Measurements from ENCODE around the gene GBF1.

The GBF1 gene

GRCh38 chr10:102354451-102354850 lies 109.1 kb downstream of the GBF1 start:
- DNase-seq (ENCODE audit: low read depth): no peak

DNA sequence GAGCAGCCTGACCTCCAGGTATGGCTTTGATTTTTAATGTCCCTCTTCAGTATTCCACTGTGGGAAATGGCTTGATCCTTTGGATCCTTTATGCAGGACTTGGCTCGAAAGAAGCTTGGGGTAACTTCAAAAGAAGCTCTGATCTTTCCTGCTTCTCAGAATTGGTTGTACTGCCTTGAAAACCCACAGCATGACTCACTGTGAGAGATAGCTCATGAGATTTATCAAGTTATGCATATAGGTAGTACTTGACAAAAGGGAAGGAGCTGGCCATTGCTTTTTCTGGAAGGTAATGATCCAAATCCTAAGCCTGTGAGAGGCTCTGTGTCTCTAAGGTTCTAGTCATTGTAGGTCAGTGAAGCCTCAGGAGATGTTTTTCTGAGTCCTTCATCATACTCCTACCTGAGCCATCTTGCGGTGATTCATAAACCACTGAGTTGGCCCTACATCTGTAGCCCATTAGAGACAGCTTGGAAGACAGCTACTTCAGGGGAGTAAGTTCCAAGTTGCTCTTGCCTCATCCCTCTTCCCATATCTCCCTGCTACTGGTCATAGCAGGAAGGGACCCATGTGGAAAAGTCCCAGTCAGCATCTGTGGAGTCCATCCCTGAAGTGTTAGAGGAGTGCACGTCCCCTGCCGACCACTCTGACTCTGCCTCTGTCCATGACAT lies 113.5 kb downstream of the GBF1 start:
- no peak for DNase-seq (ENCODE audit: low read depth)

DNA sequence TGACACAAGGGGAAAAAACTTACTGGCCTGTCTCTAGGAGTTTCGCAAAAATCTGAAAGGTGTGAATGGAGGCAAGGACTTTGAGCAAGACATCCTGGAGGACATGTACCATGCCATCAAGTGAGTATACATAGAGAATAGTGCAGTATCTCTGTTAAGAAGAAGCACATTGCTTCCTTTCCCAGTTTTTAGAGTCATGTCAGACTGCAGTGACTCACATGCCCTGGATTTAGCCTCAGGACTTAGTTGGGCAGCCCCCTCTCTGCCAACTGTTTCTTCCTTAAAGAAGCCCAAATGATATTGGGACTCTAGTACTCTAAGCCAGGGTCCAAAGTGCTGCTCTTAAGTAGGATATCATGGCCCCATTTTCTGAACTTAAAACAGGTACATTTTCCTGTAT lies 122.1 kb downstream of the GBF1 start:
- no peak for DNase-seq (ENCODE audit: low read depth)

DNA sequence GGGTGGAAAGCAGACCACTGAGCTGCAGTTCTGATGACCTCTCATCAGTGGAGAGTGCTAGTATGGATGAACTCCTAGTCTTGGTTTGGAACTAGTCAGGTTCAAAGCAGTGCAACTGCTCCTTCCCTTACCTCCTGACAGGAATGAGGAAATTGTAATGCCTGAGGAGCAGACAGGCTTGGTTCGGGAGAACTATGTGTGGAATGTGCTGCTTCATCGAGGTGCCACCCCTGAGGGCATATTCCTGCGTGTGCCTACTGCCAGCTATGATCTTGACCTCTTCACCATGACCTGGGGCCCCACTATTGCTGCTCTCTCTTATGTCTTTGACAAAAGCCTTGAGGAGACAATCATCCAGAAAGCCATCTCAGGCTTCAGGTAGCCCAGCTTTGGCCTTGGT lies 122.7 kb downstream of the GBF1 start:
- DNase-seq (ENCODE audit: low read depth): no peak

DNA sequence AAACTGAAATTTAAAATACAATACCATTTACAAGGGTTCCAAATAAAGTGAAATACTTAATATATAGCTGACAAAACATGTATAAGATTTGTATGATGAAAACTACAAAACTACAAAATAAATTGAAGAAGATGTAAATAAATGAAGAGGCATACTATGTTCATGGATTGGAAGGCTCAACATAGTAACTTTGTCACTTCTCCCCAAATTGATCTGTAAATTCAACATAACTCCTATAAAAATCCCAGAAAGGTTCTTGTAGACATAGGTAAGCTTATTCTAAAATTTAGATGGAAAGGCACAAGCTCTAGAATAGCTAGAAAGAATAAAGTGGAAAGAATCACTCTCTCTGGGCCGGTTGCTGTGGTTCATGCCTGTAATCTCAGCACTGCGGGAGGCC lies 126.0 kb downstream of the GBF1 start:
- DNase-seq (ENCODE audit: low read depth): no peak

DNA sequence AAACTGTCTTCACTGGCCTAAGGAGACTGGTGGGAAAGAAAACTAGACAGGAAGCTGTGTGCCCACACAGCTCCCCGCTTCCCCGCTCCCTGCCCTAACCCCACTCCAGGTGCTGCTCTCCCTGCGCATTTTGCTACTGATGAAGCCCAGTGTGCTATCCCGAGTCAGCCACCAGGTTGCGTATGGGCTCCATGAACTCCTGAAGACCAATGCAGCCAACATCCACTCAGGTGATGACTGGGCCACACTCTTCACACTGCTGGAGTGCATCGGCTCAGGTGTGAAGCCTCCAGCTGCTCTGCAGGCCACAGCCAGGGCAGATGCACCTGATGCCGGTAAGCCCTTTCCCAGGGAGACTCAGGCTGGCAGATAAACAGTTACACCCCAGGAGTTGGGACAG lies 129.9 kb downstream of the GBF1 start:
- no peak for DNase-seq (ENCODE audit: low read depth)

DNA sequence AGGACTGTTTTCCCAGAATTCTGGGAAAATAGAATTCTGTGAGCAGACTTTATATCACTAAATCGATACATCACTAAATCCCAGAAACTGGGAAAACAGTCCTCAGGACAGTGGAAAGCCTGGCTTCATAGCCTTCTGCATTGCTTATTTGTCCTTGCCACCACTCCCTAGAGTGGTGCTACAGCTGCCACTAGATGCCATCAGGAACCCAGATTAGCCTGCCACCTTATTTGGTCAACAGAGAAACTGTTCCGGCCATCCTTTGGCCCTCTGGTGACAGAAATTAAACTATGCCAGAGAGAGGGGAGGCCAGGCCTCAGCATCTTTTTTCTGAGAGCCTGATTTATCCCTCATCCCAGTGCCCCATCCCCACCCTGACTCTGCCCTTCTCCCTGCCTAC lies 130.5 kb downstream of the GBF1 start:
- DNase-seq (ENCODE audit: low read depth): no peak

DNA sequence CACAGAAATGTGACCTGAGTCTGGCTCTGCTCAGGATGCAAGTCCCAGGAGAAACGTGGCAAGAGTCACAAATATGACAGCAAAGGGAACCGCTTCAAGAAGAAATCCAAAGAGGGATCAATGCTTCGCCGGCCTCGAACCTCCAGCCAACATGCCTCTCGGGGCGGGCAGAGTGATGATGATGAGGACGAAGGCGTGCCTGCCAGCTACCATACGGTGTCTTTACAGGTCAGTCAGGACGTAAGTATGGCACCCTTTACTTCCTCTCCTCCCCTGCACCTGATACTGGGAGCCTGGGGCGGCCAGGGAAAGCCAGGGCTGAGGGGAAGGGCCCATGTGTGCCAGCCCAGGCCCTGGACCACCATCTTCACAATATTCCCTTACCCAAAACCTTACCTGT lies 131.6 kb downstream of the GBF1 start:
- no peak for DNase-seq (ENCODE audit: low read depth)

- no peak for DNase-seq (ENCODE audit: low read depth)
These were observed 134.1 kb downstream of the GBF1 start for GRCh38 chr10:102379383-102379782.

DNA sequence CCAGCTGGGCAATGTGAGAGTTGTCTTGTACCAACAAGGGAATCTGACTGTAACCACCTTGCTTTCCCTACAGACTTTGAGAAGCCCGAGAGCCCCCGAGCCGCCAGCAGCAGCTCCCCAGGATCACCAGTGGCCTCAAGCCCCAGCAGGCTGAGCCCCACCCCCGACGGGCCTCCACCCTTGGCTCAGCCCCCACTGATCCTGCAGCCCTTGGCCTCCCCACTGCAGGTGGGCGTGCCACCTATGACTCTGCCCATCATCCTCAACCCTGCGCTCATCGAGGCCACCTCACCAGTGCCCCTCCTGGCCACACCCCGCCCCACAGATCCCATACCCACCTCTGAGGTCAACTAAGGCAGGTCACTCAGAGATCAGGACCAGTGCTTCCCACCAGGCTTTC lies 136.7 kb downstream of the GBF1 start:
- DNase-seq (ENCODE audit: low read depth): no peak

GRCh38 chr10:102382871-102383270 lies 137.5 kb downstream of the GBF1 start:
- DNase-seq (ENCODE audit: low read depth): no peak

DNA sequence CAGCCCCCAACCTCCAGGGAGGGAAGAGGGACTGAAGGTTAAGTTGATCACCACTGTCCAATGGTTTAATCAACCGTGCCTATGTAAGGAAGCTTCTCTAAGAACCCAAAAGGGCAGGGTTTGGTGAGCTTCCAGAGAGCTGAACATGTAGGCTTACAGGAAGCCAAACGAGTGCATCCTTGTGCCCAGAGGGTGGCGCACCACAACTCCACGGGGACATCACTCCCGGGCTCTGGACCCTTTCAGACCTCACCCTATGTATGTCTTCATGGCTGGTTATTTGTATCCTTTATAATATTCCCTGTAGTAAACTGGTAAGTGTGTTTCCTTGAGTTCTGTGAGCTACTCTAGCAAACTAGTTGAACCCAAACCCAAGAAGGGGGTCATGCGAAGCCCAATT lies 138.7 kb downstream of the GBF1 start:
- DNase-seq (ENCODE audit: low read depth): no peak

DNA sequence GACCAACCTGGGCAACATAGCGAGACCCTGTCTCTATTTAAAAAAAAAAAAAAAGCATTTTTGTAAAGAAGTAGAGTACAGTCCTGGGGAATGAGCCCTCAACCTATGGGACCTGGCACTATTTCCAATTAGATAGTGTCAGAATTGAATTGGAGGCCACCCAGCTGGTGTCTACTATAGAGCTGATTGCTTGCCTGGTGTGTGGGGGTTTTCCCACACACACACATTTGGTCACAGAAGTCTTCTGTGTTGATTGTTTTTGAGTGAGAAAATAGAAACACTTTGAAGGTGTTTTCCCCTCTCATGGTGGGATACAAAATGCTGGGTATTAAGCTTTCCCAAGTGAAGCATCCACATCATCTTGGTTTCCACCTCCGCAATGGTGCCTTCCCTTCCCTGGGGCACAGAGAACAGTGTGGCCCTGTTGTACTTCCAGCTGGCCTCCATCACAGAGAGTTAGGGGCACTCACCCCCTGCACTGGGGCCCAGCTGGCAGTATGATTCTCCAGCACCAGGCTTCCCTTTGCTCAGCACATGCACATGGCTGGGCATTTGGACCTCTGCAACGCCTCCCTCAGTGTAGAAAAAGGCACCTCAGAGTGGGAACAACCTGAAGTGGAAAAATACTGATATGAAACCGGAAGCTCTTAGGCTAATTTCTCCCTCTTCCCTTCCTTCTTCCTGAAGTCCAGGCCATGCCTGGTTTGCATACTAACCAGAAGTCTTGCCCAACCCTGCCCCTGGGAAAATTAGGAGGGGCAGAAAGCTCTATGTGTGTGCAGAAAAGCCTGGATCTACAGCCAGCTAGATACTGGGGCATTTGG lies 139.5 kb downstream of the GBF1 start:
- DNase-seq (ENCODE audit: low read depth): no peak

- DNase-seq (ENCODE audit: low read depth): no peak
These were observed 144.6 kb downstream of the GBF1 start for GRCh38 chr10:102389894-102390293.

- DNase-seq (ENCODE audit: low read depth): no peak
These were observed 147.0 kb downstream of the GBF1 start for GRCh38 chr10:102392306-102392705.

- DNase-seq (ENCODE audit: low read depth): no peak
These were observed 148.2 kb downstream of the GBF1 start for GRCh38 chr10:102393411-102394078.

DNA sequence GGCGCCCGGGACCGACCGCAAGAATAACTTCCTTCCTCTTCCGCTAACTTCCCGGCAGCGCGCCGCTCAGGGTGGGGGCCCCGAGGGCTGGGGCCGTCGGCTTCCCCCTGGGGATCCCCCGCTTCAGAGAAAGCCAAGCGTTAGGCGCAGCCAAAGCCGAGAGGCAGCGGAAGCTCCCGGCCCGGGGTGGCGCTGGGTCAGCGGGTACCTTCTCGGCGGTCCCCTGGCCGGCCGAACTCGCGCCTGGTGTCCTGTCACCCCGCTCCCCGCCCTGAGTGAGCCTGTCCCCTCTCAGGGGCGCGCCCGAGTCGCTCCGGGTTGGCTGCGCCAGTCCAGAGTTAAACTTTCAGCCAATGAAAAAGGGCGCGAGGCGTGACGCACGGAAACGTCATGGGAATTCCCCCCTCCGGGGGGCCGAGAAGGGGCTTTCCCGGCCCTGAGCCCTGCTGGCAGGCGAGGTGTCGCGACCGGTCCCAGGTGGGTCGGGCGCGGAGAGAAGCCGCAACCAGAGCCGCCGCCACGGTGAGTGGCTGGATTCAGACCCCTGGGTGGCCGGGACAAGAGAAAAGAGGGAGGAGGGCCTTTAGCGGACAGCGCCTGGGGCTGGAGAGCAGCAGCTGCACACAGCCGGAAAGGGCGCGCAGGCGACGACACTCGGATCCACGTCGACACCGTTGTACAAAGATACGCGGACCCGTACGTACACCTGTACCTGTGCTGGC lies 148.9 kb downstream of the GBF1 start:
- DNase-seq (ENCODE audit: low read depth): peak; percentile 83

- no peak for DNase-seq (ENCODE audit: low read depth)
These were observed 149.6 kb downstream of the GBF1 start for GRCh38 chr10:102394801-102395399.

DNA sequence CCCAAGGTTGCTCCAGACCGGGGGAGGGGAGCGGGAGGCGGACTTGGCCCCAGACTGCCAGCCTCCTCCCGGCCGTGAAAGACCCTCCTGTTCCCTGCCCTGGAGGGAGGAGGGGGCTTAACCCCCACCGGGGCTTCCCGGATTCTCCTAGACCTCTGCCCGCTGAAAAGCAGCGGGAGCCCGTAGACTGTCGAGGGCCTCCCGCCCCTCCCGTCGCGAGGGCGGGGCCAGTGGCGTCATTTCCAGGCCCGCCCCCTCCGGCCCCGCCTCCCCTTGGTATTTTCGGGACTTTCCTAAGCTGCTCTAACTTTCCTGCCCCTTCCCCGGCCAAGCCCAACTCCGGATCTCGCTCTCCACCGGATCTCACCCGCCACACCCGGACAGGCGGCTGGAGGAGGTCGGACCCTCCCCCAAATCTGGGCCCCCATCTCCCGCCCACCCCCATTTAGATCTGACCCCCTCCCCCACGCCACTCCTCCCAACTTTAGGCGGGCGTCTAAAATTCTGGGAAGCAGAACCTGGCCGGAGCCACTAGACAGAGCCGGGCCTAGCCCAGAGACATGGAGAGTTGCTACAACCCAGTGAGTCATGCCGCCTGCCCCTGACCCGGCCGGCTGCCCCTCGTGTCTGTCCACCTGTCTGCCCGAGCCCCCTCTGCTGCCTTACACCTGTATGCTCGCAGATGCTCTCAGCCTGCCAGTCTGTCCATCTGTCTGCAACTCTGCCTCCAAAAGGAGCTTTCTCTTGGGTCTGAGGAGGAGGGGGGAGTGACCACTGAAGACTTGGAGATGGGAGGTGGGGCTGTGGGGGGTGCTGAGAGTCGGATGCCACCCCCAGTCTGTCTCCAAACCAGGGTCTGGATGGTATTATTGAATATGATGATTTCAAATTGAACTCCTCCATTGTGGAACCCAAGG lies 150.3 kb downstream of the GBF1 start, which contains the start of gene NFKB2:
Gene NFKB2, plus strand, starts transcription at position 306 of the 917 bp plus-strand sequence. Its CDS starts 255 bp downstream, at position 561.
- peak; percentile 61 for DNase-seq (ENCODE audit: low read depth)

DNA sequence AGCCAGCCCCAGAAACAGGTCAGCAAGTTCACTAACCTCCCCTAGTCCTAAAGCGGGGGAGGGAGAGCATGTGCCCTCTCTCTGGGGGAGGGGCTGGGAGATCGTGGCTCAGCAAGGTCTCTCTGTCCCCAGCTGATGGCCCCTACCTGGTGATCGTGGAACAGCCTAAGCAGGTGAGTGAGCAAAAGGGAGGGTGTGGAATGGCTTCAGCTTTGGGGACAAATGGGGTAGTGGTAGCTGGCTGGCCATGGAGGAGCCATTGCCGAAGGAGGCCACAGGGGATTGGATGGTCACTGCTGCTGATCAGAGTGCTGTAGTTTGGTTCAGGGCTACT lies 151.0 kb downstream of the GBF1 start:
- no peak for DNase-seq (ENCODE audit: low read depth)

GRCh38 chr10:102396730-102397151 lies 151.4 kb downstream of the GBF1 start:
- no peak for DNase-seq (ENCODE audit: low read depth)
